RWPE2 (cell line): Measurements from ENCODE around the gene KIF26B.

Source experiments
- ATAC-seq: fragments of 200-7000 bp; cut with Tn5 transposase; 3 replicates; pipeline ENCODE4 v1.9.1; 2021; ENCODE audit warnings: low read depth
- DNase-seq: peaks from one replicate; pipeline ENCODE4 v3.0.0-alpha.2; 2020; ENCODE audit warnings: low spot score
- H3K27ac ChIP-seq: fragments of 450-650 bp; 2 replicates; pipeline ENCODE4 v1.5.1; 2017; ENCODE audit warnings: mild to moderate bottlenecking; ENCODE audit not compliant: poor library complexity, severe bottlenecking
- H3K27me3 ChIP-seq: fragments of 250-450 bp; sonication (Bioruptor Pico); 2 replicates; pipeline ENCODE4 v1.5.1; 2021; ENCODE audit warnings: mild to moderate bottlenecking, moderate library complexity; ENCODE audit not compliant: insufficient read depth, poor library complexity, severe bottlenecking
- H3K36me3 ChIP-seq: fragments of 250-450 bp; sonication (Bioruptor Pico); 2 replicates; pipeline ENCODE4 v1.5.1; 2020; ENCODE audit warnings: low read depth, mild to moderate bottlenecking, moderate library complexity
- H3K4me1 ChIP-seq: fragments of 250-450 bp; sonication (Bioruptor Pico); 2 replicates; pipeline ENCODE4 v1.5.1; 2021; ENCODE audit warnings: mild to moderate bottlenecking, moderate library complexity; ENCODE audit not compliant: insufficient read depth, poor library complexity, severe bottlenecking
- H3K4me3 ChIP-seq: fragments of 250-450 bp; sonication (Bioruptor Pico); 2 replicates; pipeline ENCODE4 v1.5.1; 2021; ENCODE audit warnings: mild to moderate bottlenecking, moderate library complexity; ENCODE audit not compliant: severe bottlenecking
- H3K9me3 ChIP-seq: fragments of 250-450 bp; sonication (Bioruptor Pico); 2 replicates; pipeline ENCODE4 v1.5.1; 2021; ENCODE audit warnings: mild to moderate bottlenecking, moderate library complexity; ENCODE audit not compliant: severe bottlenecking
- CTCF ChIP-seq: fragments of 450-650 bp; IDR thresholded peaks from one replicate; pipeline ENCODE4 v1.5.1; 2017; ENCODE audit warnings: mild to moderate bottlenecking, moderate library complexity; ENCODE audit not compliant: poor library complexity, severe bottlenecking

The KIF26B gene

GRCh38 chr1:245678860-245679411, 524.2 kb downstream of the KIF26B start:
- Histone ChIP-seq H3K9me3 (no peaks in the 10 kb centered on the region), H3K27me3 (no peaks in the 10 kb centered on the region), H3K4me3 (no peak overlapping the region), H3K27ac (no peak overlapping the region), H3K36me3 (no peaks in the 10 kb centered on the region), H3K4me1 (no peaks in the 10 kb centered on the region)
- no peak for TF ChIP-seq CTCF
- DNase-seq (no peak), ATAC-seq (no peak)

GRCh38 chr1:245679821-245680780, 525.3 kb downstream of the KIF26B start:
- ATAC-seq (no peak), DNase-seq (no peak)
- TF ChIP-seq CTCF = no peak
- Histone ChIP-seq H3K27ac (no peak overlapping the region), H3K4me1 (no peaks in the 10 kb centered on the region), H3K9me3 (no peaks in the 10 kb centered on the region), H3K36me3 (no peaks in the 10 kb centered on the region), H3K27me3 (no peaks in the 10 kb centered on the region), H3K4me3 (no peak overlapping the region)

DNA sequence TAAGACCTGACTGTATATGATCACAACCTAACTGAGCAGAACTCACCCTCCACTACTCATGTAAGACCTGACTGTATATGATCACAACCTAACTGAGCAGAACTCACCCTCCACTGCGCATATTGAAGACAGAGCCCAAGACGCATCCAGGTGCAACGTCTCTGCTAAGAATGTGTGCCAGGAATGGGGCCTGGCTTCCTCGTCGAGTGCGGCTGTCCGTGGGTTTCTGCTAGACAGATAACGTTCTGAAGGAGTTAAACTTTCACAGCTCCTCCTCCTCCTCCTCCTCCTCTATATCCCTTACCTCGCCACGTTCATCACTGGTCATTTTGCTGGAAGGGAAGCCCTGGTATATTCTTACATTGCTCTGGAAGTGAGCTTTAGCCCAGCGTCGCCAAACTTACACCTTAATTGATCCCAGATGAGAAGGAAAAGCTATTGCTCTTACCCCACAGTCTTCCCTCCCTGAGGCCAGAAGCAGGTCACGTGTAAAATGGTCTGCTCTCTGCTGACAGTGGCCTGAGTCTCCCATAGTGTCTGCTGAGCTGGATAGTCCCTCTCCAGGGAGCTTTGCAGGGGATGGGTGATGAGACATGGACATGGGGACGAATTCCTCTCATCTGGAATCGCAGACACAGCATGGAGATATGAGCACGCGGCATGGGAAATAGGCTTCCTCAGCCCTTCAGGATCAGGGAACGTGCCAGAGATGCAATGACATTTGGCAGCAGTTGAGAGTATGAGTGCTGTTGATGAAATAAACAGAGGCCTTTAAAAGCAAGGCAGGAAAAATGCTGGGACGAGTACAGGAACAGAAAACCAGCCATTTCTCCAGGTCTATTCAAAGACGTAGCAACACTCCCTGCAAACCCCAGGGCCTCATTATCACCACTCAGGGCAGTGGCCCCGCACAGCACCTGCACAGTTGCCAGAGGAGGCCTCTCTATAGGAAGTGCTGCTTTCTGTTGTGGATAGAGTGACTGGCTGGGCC, 528.1 kb downstream of the KIF26B start:
- DNase-seq (no peak), ATAC-seq (no peak)
- H3K27me3 ChIP-seq = no peaks in the 10 kb centered on the region
- no peak overlapping the region for H3K27ac ChIP-seq
- no peaks in the 10 kb centered on the region for H3K36me3 ChIP-seq
- H3K4me3 ChIP-seq = no peak overlapping the region
- no peak for TF ChIP-seq CTCF
- no peaks in the 10 kb centered on the region for H3K9me3 ChIP-seq
- H3K4me1 ChIP-seq = no peaks in the 10 kb centered on the region

GRCh38 chr1:245683676-245684075, 528.9 kb downstream of the KIF26B start:
- Histone ChIP-seq H3K4me1 (no peaks in the 10 kb centered on the region), H3K9me3 (no peaks in the 10 kb centered on the region), H3K4me3 (no peak overlapping the region), H3K27ac (no peak overlapping the region), H3K36me3 (no peaks in the 10 kb centered on the region), H3K27me3 (no peaks in the 10 kb centered on the region)
- DNase-seq (no peak), ATAC-seq (no peak)
- TF ChIP-seq CTCF = no peak
